Measurements from ENCODE around the gene CA10.

DNA sequence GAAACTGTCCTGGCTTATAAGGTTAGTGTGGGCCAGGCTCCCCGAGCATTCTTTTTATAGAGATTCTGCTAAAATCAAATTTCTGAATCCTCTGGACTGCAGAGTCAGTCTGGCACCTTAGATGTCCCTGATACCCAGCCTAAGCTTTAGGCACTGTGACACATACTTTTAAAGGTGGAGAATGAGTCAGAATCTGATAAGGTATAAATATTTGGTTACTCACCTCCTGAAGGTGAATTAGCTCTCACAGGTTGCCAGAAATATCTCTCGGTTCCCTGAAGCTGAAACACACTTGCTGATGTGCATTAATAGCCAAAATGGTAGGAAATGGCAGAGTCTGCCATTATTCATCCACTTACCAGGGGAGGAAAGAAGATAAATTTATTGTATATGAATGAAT lies 451.3 kb downstream of the CA10 start:
- TF ChIP-seq POLR2A (IDR thresholded peaks at IDR 0.05), result no peak
- TF ChIP-seq, protein P1, sequence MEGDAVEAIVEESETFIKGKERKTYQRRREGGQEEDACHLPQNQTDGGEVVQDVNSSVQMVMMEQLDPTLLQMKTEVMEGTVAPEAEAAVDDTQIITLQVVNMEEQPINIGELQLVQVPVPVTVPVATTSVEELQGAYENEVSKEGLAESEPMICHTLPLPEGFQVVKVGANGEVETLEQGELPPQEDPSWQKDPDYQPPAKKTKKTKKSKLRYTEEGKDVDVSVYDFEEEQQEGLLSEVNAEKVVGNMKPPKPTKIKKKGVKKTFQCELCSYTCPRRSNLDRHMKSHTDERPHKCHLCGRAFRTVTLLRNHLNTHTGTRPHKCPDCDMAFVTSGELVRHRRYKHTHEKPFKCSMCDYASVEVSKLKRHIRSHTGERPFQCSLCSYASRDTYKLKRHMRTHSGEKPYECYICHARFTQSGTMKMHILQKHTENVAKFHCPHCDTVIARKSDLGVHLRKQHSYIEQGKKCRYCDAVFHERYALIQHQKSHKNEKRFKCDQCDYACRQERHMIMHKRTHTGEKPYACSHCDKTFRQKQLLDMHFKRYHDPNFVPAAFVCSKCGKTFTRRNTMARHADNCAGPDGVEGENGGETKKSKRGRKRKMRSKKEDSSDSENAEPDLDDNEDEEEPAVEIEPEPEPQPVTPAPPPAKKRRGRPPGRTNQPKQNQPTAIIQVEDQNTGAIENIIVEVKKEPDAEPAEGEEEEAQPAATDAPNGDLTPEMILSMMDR (IDR thresholded peaks at IDR 0.05), result no peak
